Dendritic cell treated with granulocyte-macrophage colony-stimulating factor and Interleukin-4, amounts not matched to agents 40 ng/mL and 50 ng/mL, for 4 days (primary cell): ENCODE data around the gene RAB8B.

ENCODE experiments used
- H3K27ac Mint-ChIP-seq: one replicate; pipeline ENCODE4 v1.8.0; 2022; ENCODE audit warnings: mild to moderate bottlenecking, mixed read lengths
- H3K27me3 Mint-ChIP-seq: one replicate; pipeline ENCODE4 v1.8.0; 2022; ENCODE audit warnings: mild to moderate bottlenecking, mixed read lengths
- H3K36me3 Mint-ChIP-seq: one replicate; pipeline ENCODE4 v1.8.0; 2022; ENCODE audit warnings: low read depth, mixed read lengths
- H3K4me1 Mint-ChIP-seq: one replicate; pipeline ENCODE4 v1.8.0; 2022; ENCODE audit warnings: low read depth, mixed read lengths
- H3K4me3 Mint-ChIP-seq: one replicate; pipeline ENCODE4 v1.8.0; 2022; ENCODE audit warnings: mild to moderate bottlenecking, moderate library complexity, mixed read lengths
- H3K9me3 Mint-ChIP-seq: one replicate; pipeline ENCODE4 v1.8.0; 2022; ENCODE audit warnings: mixed read lengths
- intact Hi-C: fragments of 100-400 bp; cut with micrococcal nuclease; formaldehyde crosslinking; loops from one replicate; pipeline ENCODE4 v1.15.0; 2022

Gene RAB8B

DNA sequence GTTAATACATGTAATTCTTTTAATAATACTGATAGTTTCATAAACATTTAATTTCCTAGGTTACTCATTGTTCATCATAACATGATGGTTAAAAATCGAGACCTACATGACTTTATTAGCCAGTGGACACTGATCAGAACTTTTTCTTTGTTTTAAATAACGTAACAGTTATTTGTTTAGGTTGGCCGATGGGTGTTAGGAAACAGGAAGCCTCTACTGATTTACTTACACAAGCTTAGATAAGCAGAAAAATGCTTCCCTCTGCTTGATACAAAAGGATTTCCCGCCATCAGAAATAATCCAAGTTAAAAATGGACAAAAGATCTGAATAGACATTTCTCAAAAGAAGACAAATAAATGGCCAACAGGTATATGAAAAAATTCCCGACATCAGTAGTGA lies 71.4 kb downstream of the RAB8B start:
- intact Hi-C loops = no loop called here
- no peaks in the 10 kb centered on the region for H3K9me3 Mint-ChIP-seq
- no peaks in the 10 kb centered on the region for H3K27me3 Mint-ChIP-seq
- H3K27ac Mint-ChIP-seq = no peak overlapping the region
- H3K4me3 Mint-ChIP-seq = no peak overlapping the region
- peaks cover 79% of the 10 kb centered on the region for H3K36me3 Mint-ChIP-seq
- peaks cover 6% of the 10 kb centered on the region for H3K4me1 Mint-ChIP-seq

DNA sequence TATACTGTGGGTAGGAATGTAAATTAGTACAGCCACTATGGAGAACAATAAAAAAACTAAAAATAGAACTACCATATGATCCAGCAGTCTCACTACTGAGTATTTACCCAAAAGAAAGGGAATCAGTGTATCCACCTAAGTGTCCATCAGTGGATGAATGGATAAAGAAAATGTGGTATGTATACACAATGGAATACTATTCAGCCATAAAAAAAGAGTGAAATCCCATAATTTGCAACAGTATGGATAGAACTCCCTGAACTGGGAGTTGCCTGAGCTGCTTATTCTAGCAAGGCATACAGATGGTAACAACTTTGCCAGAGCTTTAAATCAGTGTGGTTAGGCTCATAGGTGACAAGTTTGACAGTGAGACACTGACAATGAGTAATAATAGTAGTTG lies 71.9 kb downstream of the RAB8B start:
- intact Hi-C loops = no loop called here
- H3K4me3 Mint-ChIP-seq = no peak overlapping the region
- H3K9me3 Mint-ChIP-seq = no peaks in the 10 kb centered on the region
- peaks cover 73% of the 10 kb centered on the region for H3K36me3 Mint-ChIP-seq
- no peaks in the 10 kb centered on the region for H3K27me3 Mint-ChIP-seq
- peaks cover 6% of the 10 kb centered on the region for H3K4me1 Mint-ChIP-seq
- H3K27ac Mint-ChIP-seq = no peak overlapping the region

- Mint-ChIP-seq H3K27me3 (no peaks in the 10 kb centered on the region), H3K36me3 (peaks cover 64% of the 10 kb centered on the region), H3K9me3 (no peaks in the 10 kb centered on the region), H3K4me3 (no peak overlapping the region), H3K4me1 (peaks cover under 1% of the 10 kb centered on the region), H3K27ac (no peak overlapping the region)
- intact Hi-C loops = no loop called here
Observed at GRCh38 chr15:63263519-63263918, 74.1 kb downstream of the RAB8B start.

DNA sequence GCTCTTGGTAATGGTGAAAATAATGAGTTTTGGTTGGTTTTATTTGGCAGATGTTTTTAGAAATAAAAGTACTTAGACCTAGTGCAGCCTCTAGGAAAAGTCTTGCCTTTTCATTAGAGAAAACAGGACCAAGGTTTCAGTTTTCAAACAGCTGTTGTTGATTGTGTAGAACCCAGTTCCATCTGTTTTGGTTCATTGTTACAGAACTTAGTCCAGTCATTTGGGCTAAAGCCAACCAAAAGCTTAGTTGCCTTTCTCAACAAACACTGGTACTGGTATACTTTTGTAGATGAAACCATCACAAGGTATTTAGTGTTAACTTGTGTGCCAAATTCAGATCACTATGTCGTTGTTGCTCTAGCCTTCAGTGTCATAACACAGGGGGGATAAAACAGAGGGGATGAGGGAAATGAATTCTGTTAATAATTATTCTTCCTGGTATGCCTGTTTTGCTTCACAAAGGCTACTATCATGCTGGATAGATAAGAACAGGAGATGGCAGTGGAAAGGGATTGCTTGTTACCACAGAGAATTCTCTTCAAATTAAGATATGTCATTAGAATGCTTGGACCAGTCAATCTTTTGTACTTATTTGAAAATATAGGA lies 75.4 kb downstream of the RAB8B start:
- H3K36me3 Mint-ChIP-seq = peaks cover 61% of the 10 kb centered on the region
- no peaks in the 10 kb centered on the region for H3K27me3 Mint-ChIP-seq

GRCh38 chr15:63274427-63274826 lies 85.0 kb downstream of the RAB8B start:
- H3K27ac Mint-ChIP-seq = peak overlapping the region; percentile 58
- no peak overlapping the region for H3K4me3 Mint-ChIP-seq
- no peaks in the 10 kb centered on the region for H3K27me3 Mint-ChIP-seq
- intact Hi-C loops = loop anchor here (5.0 kb wide), 1 partner anchor 52 kb away; no protein-coding TSS in a partner anchor
- H3K4me1 Mint-ChIP-seq = peaks cover 38% of the 10 kb centered on the region
- peaks cover 19% of the 10 kb centered on the region for H3K36me3 Mint-ChIP-seq
- no peaks in the 10 kb centered on the region for H3K9me3 Mint-ChIP-seq

More for the DNA sequence above, 75.4 kb downstream of the RAB8B start:
- Mint-ChIP-seq H3K27ac (no peak overlapping the region), H3K9me3 (no peaks in the 10 kb centered on the region), H3K4me1 (no peaks in the 10 kb centered on the region), H3K4me3 (no peak overlapping the region)
- intact Hi-C loops = no loop called here

DNA sequence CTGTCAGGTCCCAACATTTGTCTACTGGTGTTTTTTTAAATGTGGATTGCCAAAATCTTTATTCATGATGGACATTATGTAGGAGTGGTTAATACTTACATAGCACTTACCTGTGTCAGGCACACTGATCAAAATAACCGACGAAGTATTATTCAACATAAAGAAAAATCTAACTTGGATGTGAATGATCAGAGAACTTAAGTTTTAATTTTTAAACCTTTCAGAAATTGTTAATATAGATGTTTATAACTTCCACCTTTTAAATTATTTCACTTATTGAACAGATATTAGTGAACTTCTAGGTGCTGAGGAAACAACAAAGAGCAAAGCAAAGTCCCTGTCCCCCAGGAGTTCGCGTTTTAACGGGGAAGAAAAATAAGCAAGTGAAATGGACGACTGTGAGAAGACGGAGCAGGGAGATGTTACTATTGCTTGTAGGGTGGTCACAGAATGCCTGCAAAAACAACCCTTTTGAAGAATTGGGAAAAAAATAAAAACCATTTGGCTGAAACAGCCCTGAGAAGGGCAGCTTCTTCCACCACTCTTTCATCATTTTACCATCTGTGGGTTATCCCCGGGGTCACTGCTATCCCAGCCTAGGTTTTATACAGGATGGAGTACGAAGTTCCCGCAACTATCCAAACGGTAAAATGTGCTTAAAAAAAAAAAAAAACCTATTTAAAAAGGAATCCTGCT lies 87.1 kb downstream of the RAB8B start:
- H3K4me3 Mint-ChIP-seq = peak overlapping the region; percentile 79
- peaks cover 38% of the 10 kb centered on the region for H3K4me1 Mint-ChIP-seq
- H3K27ac Mint-ChIP-seq = peak overlapping the region; percentile 90
- H3K36me3 Mint-ChIP-seq = peaks cover 21% of the 10 kb centered on the region
- no peaks in the 10 kb centered on the region for H3K27me3 Mint-ChIP-seq
- H3K9me3 Mint-ChIP-seq = no peaks in the 10 kb centered on the region
- intact Hi-C loops = no loop called here

GRCh38 chr15:63277038-63277892 lies 87.9 kb downstream of the RAB8B start, which contains the start of gene APH1B:
APH1B (plus strand) TSS chr15:63277605; CDS start chr15:63277624, 19 bp downstream.
- no peaks in the 10 kb centered on the region for H3K27me3 Mint-ChIP-seq
- peak within 1 kb of the TSS; percentile 90 for H3K27ac Mint-ChIP-seq
- H3K36me3 Mint-ChIP-seq = peaks cover 21% of the 10 kb centered on the region
- H3K4me1 Mint-ChIP-seq = peaks cover 38% of the 10 kb centered on the region
- peak within 1 kb of the TSS; percentile 81 for H3K4me3 Mint-ChIP-seq
- no peaks in the 10 kb centered on the region for H3K9me3 Mint-ChIP-seq
- intact Hi-C loops = no loop called here

DNA sequence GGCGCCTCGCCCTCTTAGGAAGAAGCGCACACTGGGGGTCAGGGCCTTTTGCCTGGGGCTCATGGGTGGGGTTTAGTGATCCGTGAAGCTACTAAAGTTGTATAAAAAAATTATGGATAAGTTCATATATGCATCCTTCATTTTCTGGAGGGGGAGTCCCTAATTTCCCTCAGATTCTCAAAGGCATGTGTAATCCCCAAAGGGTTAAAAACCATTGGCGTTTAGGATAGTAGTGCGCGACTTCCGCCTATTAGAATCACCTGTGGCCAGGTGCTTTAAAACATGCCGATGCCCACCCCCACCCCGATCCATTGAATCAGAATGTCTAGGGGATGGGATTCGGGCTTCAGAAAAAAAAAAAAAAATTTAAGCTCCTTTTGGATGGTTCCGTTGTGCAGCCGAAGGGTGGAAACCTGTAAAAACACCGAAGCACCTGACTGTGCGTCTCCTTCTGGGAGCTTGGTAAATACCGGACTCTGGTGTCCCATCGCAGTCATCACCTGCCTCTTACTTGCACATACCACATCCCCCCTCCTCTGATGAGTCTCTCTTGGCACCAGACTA lies 88.6 kb downstream of the RAB8B start:
- Mint-ChIP-seq H3K4me1 (peaks cover 38% of the 10 kb centered on the region), H3K27ac (peak overlapping the region; percentile 90), H3K36me3 (peaks cover 21% of the 10 kb centered on the region), H3K27me3 (no peaks in the 10 kb centered on the region), H3K4me3 (peak overlapping the region; percentile 81), H3K9me3 (no peaks in the 10 kb centered on the region)
- intact Hi-C loops = no loop called here

- H3K27ac Mint-ChIP-seq = peak overlapping the region; percentile 92
- H3K9me3 Mint-ChIP-seq = no peaks in the 10 kb centered on the region
- no peaks in the 10 kb centered on the region for H3K27me3 Mint-ChIP-seq
- H3K36me3 Mint-ChIP-seq = peaks cover 65% of the 10 kb centered on the region
- H3K4me1 Mint-ChIP-seq = peaks cover 36% of the 10 kb centered on the region
- no peak overlapping the region for H3K4me3 Mint-ChIP-seq
- intact Hi-C loops = loop anchor here (5.0 to 10.0 kb wide), 4 partner anchors 91 to 222 kb away; partner anchors contain the start of genes RPS27L and USP3
Observed at GRCh38 chr15:63283126-63283525, 93.7 kb downstream of the RAB8B start.

DNA sequence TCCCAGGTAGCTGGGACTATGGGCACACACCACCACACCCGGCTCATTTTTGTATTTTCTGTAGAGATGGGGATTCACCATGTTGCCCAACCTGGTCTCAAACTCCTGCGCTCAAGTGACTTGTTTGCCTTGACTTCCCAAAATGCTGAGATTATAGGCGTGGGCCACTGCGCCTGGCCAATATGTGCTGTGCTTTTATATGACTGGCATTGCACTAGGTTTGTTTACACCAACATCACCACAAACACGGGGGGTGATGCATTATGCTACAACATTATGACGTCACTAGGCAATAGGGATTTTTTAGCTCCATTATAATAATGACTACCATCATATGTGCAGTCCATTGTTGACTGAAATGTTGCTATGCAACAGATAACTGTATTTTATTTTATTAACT lies 94.9 kb downstream of the RAB8B start:
- Mint-ChIP-seq H3K4me1 (peaks cover 29% of the 10 kb centered on the region), H3K27ac (peak overlapping the region; percentile 92), H3K36me3 (peaks cover 66% of the 10 kb centered on the region), H3K27me3 (no peaks in the 10 kb centered on the region), H3K9me3 (no peaks in the 10 kb centered on the region), H3K4me3 (no peak overlapping the region)
- intact Hi-C loops = loop anchor here (5.0 to 10.0 kb wide), 4 partner anchors 92 to 220 kb away; partner anchors contain the start of genes RPS27L and USP3

GRCh38 chr15:63287109-63287508 lies 97.7 kb downstream of the RAB8B start:
- H3K9me3 Mint-ChIP-seq = no peaks in the 10 kb centered on the region
- H3K4me1 Mint-ChIP-seq = peaks cover 27% of the 10 kb centered on the region
- H3K27me3 Mint-ChIP-seq = no peaks in the 10 kb centered on the region
- peaks cover 65% of the 10 kb centered on the region for H3K36me3 Mint-ChIP-seq
- intact Hi-C loops = loop anchor here (5.0 to 10.0 kb wide), 4 partner anchors 178 to 315 kb away; partner anchors contain the start of gene USP3
- H3K27ac Mint-ChIP-seq = no peak overlapping the region
- no peak overlapping the region for H3K4me3 Mint-ChIP-seq

DNA sequence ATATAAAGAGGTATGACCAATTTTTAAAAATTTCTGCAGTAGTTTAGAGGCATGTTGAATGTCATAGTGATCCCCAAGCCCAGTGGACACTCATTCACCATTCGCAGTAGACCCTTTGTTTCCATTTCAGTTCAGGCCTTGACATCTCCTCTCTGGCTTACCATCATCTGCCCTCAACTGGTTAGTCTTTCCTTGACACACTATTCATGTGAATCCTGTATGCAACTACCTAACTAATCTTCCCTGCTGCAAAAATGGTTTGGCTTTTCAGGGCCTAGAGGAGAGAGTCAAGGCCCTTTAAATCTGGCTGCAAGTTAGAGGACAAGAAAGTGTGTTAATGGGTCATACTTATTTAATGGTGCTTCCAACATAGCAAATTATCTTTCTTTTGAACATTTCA lies 98.9 kb downstream of the RAB8B start:
- H3K27me3 Mint-ChIP-seq = no peaks in the 10 kb centered on the region
- H3K4me1 Mint-ChIP-seq = peaks cover 25% of the 10 kb centered on the region
- H3K36me3 Mint-ChIP-seq = peaks cover 77% of the 10 kb centered on the region
- intact Hi-C loops = loop anchor here (2.0 to 10.0 kb wide), 5 partner anchors 114 to 314 kb away; partner anchors contain the start of gene USP3
- no peak overlapping the region for H3K27ac Mint-ChIP-seq
- no peak overlapping the region for H3K4me3 Mint-ChIP-seq
- no peaks in the 10 kb centered on the region for H3K9me3 Mint-ChIP-seq

DNA sequence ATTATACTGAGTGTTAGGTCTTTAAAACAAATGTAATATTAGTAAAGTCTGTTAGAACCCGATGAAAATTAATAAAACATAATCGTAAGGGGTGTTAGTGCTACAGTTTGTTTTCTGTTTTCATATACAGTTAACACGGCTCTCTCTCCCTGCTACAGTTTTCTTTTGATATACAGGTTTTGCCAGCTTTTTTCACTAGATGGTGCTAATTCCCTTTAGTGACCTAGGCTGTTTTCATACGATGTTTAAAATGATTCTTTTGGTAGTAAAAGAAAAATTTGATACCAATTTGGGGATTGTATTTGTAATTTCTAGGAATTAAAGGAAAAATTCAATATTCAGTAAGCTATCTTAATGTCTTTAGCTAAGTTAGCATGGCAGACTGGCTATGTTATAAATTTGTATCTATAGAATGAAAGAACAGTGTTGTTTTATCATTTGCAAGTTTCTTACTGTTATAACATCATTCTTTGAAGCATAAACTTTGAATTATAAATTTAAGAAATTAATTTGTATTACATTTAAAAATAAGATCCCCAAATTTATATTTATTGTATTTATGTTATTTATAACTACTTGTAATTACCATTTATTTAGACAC lies 99.5 kb downstream of the RAB8B start:
- no peaks in the 10 kb centered on the region for H3K9me3 Mint-ChIP-seq
- H3K4me1 Mint-ChIP-seq = peaks cover 22% of the 10 kb centered on the region
- H3K36me3 Mint-ChIP-seq = peaks cover 78% of the 10 kb centered on the region
- H3K27ac Mint-ChIP-seq = no peak overlapping the region
- no peak overlapping the region for H3K4me3 Mint-ChIP-seq
- intact Hi-C loops = loop anchor here (2.0 to 10.0 kb wide), 5 partner anchors 114 to 313 kb away; partner anchors contain the start of gene USP3
- H3K27me3 Mint-ChIP-seq = no peaks in the 10 kb centered on the region
